Esophagus squamous epithelium (tissue), 4 donors: ENCODE results near the gene MAGI1.

Experiments used
- POLR2A ChIP-seq, 4 donors: fragments of 450-650 bp; IDR thresholded peaks; one replicate each; pipeline ENCODE4 v1.6.1; 2017; ENCODE audit warnings: antibody characterized with exemption in 4 of 4, mild to moderate bottlenecking in 4 of 4, moderate library complexity in 3 of 4
- TF ChIP-seq, protein P1 (sequence below), 6 experiments: fragments of 450-650 bp in 4 of 6; fragments of 200-600 bp in 2 of 6; sonication (generic) in 2 of 6; IDR thresholded peaks; one replicate each; pipeline ENCODE4 v1.5.1; 2016 to 2019; ENCODE audit warnings: antibody characterized with exemption in 6 of 6, mild to moderate bottlenecking in 4 of 6, moderate library complexity in 4 of 6

DNA sequence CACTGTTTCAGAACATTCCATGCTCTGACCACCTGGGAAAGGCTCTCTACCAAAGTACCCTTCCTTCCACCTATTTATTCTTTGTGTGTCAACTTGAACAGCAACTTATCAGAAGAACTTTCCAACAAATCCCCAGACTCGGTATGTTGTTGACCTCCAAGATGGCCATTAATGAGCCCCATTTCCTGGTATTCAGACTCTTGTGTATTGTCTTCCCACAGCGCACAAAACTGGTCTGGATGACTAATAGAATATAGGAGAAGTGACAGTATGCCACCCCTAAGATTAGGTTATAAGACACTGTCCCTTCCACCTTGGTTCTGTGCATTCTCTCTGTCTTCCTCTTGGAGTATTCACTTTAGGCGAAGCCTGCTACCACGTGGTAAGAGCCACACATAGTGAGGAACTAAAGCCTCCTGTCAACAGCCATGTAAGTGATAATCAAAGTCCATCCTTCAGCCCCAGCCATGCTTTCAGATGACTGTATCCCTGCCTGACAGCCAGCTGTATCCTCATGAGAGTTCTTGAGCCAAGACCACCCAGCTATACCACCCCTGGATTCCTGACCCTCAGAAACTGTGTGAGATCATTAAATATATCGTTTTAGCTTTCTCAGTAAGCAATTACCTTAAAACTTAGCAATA is 481.7 kb downstream of the MAGI1 start:
- TF ChIP-seq, protein P1, sequence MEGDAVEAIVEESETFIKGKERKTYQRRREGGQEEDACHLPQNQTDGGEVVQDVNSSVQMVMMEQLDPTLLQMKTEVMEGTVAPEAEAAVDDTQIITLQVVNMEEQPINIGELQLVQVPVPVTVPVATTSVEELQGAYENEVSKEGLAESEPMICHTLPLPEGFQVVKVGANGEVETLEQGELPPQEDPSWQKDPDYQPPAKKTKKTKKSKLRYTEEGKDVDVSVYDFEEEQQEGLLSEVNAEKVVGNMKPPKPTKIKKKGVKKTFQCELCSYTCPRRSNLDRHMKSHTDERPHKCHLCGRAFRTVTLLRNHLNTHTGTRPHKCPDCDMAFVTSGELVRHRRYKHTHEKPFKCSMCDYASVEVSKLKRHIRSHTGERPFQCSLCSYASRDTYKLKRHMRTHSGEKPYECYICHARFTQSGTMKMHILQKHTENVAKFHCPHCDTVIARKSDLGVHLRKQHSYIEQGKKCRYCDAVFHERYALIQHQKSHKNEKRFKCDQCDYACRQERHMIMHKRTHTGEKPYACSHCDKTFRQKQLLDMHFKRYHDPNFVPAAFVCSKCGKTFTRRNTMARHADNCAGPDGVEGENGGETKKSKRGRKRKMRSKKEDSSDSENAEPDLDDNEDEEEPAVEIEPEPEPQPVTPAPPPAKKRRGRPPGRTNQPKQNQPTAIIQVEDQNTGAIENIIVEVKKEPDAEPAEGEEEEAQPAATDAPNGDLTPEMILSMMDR (IDR thresholded peaks at IDR 0.05): no peak
- no peak for TF ChIP-seq POLR2A (IDR thresholded peaks at IDR 0.05)
